OCI-M1 (cell line): ENCODE measurements around the gene GAREM1.
A peak's percentile ranks its signal among the peaks of the same experiment; 100 is the strongest.

ENCODE experiments used
- DNase-seq: peaks from one replicate; lab custom pipeline; 2025; lab: John Stamatoyannopoulos, UW

The GAREM1 gene

GRCh38 chr18:32290810-32291209 is 179.9 kb downstream of the GAREM1 start:
- no peak for DNase-seq

GRCh38 chr18:32289483-32290075 is 181.1 kb downstream of the GAREM1 start:
- DNase-seq: peak; percentile 76

GRCh38 chr18:32287873-32288272 is 182.8 kb downstream of the GAREM1 start:
- DNase-seq: no peak

- DNase-seq: no peak
Observed at GRCh38 chr18:32287249-32287648, 183.4 kb downstream of the GAREM1 start.

- DNase-seq: no peak
Observed at GRCh38 chr18:32286749-32287148, 183.9 kb downstream of the GAREM1 start.

GRCh38 chr18:32284284-32284683 is 186.4 kb downstream of the GAREM1 start:
- DNase-seq: no peak

DNA sequence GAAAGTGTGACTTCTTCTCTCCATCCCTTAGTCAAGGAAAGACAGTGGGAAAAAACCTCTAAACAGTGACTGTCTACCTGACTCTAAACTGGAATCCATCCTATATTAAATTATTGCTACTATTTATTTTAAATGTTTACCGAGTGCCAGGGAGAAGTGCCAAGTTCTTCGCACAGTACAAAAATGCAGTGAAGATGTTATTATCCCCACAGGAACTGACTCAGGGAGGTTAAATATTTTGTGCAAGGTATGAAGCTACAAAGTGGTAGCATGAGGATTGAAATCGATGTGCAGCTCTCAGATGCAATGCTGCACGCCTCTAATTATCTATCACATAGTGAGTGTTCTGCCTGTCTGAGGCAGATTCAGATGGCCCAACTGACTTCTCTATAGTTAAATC is 189.8 kb downstream of the GAREM1 start:
- DNase-seq: no peak

DNA sequence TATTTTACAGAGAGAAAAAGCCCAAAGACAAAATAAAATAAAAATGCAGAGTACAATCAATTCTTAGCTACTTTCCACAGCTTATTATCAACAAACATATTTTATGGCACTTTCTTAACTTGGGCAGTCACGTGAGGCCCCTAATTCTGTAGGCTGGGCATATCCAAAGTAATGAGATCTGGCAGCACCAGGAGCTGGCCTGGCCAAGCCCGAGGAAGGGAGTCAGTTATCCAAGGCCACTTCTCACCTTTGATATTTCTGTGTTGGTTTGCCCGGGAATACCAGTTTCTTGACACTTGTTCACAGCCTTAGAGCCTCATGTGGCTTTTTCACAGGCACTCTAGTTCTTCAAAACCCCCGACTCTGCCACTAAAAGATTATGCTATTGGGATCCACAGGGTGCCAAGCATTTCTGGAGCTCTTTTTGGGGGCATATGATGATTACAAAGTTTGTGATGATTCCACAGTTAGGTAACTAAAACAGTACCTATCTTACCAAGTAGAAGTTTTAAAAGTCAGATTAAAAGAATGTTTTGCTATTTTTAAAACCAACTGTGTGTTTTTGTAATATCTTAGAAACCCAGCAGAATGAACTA is 190.4 kb downstream of the GAREM1 start:
- no peak for DNase-seq

GRCh38 chr18:32278177-32278799 is 192.4 kb downstream of the GAREM1 start:
- DNase-seq: no peak

DNA sequence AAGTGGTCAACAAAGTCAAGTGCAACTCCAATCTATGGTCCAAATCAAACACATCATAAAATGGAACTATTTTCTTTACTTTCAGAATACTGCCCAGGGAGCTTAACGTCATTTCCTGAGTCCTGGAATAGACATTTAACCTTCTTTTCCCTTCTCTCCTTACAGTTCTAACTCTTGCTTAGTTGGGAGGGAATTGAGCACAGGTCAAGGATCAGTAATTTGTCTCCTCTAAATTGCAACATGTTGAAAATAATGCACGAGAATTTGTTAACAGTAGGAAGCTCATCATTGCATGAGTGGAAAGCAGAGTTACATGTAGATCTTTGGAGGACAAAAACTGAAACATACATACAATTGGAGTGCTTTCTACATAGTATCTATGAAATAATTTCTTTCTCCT is 193.1 kb downstream of the GAREM1 start:
- no peak for DNase-seq

DNA sequence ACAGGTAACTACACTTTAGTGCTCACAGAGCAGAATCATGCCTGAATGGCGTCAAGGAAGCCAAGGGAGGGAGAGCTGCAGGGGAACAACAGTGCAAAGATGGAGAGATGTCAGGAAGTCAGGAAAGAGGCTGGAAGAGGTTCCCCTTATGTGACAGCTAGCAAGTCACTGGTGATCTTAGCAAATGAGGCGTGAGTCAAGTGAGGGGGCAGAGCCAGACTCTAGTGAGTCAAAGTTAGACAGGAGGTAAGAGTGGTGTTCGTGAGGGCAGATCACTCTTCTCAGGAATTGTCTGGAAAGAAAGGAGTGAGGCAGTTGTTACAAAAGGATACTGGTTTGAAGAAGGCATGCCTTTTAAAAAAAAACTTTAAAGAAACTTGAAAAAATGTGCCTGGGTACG is 193.8 kb downstream of the GAREM1 start:
- DNase-seq: no peak

GRCh38 chr18:32276256-32276655 is 194.4 kb downstream of the GAREM1 start:
- DNase-seq: no peak

GRCh38 chr18:32275221-32275620 is 195.5 kb downstream of the GAREM1 start:
- no peak for DNase-seq

DNA sequence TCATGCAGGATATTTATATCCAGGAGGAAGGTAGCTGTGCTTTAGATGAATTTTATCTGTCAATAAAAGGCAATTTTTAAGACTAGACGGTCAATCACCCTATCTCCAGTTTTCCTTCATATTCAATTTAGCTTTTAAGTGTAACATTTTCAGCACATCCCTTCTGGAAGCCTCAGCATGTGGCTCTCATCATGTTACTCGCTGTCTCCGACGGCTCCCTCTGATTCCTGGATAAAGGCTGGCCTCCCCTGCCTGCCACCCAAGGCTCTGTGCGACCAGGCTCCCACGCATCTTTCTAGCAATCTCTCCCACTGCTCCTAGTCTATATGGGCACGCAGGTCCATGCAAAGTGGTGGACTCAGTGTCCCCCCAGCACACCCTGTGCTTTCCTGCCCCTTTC is 196.4 kb downstream of the GAREM1 start:
- no peak for DNase-seq

GRCh38 chr18:32271672-32272208 is 198.9 kb downstream of the GAREM1 start:
- DNase-seq: peak; percentile 34

GRCh38 chr18:32270341-32270740 is 200.3 kb downstream of the GAREM1 start:
- DNase-seq: no peak

- no peak for DNase-seq
Observed at GRCh38 chr18:32267463-32267862, 203.2 kb downstream of the GAREM1 start.

DNA sequence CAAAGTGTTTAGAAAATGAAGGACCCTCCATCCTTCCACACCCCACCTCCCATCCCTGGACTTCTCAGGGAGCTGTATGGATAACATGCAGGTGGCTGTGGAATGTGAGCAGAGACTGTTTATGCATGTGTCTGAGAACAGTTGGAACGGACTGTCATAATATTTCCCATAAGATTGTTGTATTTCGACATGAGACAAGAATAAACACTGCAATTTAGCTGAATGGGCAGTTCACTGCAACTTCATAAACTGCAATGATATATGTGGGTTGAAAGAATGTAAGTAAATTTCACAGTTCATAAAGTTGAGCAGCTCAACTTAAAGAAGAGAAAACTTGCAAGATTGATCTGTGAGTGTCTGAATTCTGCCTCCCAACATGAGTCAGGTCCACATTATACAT is 206.3 kb downstream of the GAREM1 start:
- no peak for DNase-seq

DNA sequence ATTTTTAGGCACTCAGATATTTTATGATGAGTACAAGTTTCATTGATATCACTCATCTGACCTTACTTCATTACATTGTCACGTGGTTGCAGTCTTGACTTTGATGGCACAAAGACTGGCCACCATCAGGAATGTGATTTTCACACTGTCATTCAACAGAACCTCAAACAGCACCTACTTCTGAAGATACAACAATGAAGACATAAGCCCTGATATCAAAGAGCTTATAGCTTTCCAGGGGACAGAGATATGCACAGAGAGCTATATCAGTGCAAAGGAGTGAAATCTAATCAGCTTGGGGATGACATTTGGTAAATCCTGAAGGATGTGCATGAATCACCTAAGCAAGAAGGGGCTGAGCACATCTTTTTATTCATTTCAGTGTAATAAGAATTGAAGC is 208.6 kb downstream of the GAREM1 start:
- DNase-seq: no peak

- DNase-seq: no peak
Observed at GRCh38 chr18:32261003-32261402, 209.7 kb downstream of the GAREM1 start.

DNA sequence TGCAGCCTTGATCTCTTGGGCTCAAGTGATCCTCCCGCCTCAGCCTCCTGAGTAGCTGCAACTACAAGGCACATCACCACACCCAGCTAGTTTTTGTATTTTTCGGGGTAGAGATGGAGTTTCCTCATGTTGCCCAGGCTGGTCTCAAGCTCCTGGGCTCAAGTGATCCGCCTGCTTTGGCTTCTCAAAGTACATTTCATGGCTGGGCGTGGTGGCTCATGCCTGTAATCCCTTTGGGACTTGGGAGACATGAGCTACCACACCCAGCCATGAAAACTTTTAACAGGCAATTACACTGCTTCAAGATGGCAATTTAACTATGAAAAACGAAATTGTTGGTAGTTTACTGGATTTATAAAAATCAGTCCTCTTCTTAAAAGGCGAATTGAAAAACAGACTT is 211.1 kb downstream of the GAREM1 start:
- no peak for DNase-seq

DNA sequence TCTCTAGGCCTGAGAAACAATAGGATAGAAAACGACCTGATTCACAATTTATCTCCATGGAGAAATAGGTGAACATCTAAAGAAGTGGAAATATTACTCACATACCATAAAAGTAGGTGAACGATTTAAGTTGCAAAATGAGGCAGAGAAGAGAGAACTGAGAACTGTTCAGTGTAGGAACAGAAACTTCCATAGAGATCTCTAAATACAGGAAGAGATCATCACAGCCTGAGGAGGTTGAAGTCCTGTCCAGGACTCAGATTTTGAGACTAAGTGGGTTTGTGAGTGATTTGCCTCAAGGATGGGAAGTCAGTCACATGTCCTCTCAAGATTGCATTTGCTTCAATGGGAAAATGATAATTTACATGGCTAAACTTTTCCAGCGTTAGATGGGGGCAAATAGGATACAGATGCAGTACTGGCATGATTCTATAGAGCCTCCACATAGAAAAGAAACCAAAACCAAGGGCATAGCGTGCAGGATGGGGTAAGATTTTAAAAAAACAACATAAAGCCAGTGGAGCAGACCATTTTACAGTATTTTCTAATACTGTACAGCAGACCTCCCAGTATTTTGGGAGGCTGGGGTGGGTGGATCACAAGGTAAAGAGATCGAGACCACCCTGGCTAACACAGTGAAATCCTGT is 212.0 kb downstream of the GAREM1 start:
- no peak for DNase-seq

GRCh38 chr18:32258148-32258547 is 212.5 kb downstream of the GAREM1 start:
- no peak for DNase-seq
